Coronary artery (tissue), 2 donors: ENCODE measurements around the gene AKR1C2.
A peak's percentile ranks its signal among the peaks of the same experiment; 100 is the strongest.
"Not testable (repeated sequence)": the region's sequence is repeated elsewhere in the genome, so short reads cannot be mapped to it uniquely, and the experiment has no call there.

Experiments
- DNase-seq: peaks from one replicate; pipeline ENCODE4 v3.0.0-alpha.2; 2017; ENCODE audit warnings: low spot score
- H3K27ac ChIP-seq, 2 donors: fragments of 200-600 bp; sonication (generic); one replicate each; pipeline ENCODE4 v1.5.1; 2016 to 2019
- H3K4me3 ChIP-seq: fragments of 200-600 bp; sonication (generic); 2 replicates; pipeline ENCODE4 v1.5.1; 2016; ENCODE audit warnings: mild to moderate bottlenecking, moderate library complexity
- CTCF ChIP-seq: fragments of 200-600 bp; sonication (generic); IDR thresholded peaks from one replicate; pipeline ENCODE4 v1.5.1; 2019; ENCODE audit warnings: antibody characterized with exemption

AKR1C2 gene

GRCh38 chr10:5018134-5018533 lies 14.5 kb upstream of the AKR1C2 start:
- DNase-seq = no peak
- TF ChIP-seq CTCF = no peak
- H3K4me3 ChIP-seq = no peak overlapping the region
- H3K27ac ChIP-seq = peak overlapping the region; percentile 65 to 77

GRCh38 chr10:5014936-5015335 lies 11.3 kb upstream of the AKR1C2 start:
- H3K4me3 ChIP-seq = no peak overlapping the region
- TF ChIP-seq CTCF = no peak
- H3K27ac ChIP-seq = no peak overlapping the region
- DNase-seq = no peak

- DNase-seq, H3K27ac ChIP-seq: not testable (repeated sequence)
These were observed 10.7 kb upstream of the AKR1C2 start for GRCh38 chr10:5014200-5014910.

GRCh38 chr10:5013385-5013784 lies 9.7 kb upstream of the AKR1C2 start:
- no peak for TF ChIP-seq CTCF
- Histone ChIP-seq H3K4me3 (no peak overlapping the region), H3K27ac (no peak overlapping the region)
- DNase-seq = no peak

More at GRCh38 chr10:5014200-5014910, 10.7 kb upstream of the AKR1C2 start:
- H3K4me3 ChIP-seq = not testable (repeated sequence)

- Histone ChIP-seq H3K27ac (no peak overlapping the region), H3K4me3 (no peak overlapping the region)
- no peak for TF ChIP-seq CTCF
- no peak for DNase-seq
These were observed 8.9 kb upstream of the AKR1C2 start for GRCh38 chr10:5012595-5012994.

- not testable (repeated sequence) for DNase-seq, H3K4me3 ChIP-seq
These were observed 7.7 kb upstream of the AKR1C2 start for GRCh38 chr10:5011392-5011791.

GRCh38 chr10:5010043-5010442 lies 6.4 kb upstream of the AKR1C2 start:
- H3K4me3 ChIP-seq, DNase-seq, H3K27ac ChIP-seq: not testable (repeated sequence)

More at GRCh38 chr10:5011392-5011791, 7.7 kb upstream of the AKR1C2 start:
- H3K27ac ChIP-seq = not testable (repeated sequence)

- not testable (repeated sequence) for DNase-seq, H3K4me3 ChIP-seq, H3K27ac ChIP-seq
These were observed 5.3 kb upstream of the AKR1C2 start for GRCh38 chr10:5008857-5009548.

GRCh38 chr10:5004501-5004900 lies 844 bp upstream of the AKR1C2 start:
- H3K4me3 ChIP-seq, H3K27ac ChIP-seq, DNase-seq: not testable (repeated sequence)

GRCh38 chr10:5004030-5004385 lies 351 bp upstream of the AKR1C2 start:
- not testable (repeated sequence) for H3K27ac ChIP-seq, H3K4me3 ChIP-seq, DNase-seq
